Measurements from ENCODE around the gene TSACC.

TSACC gene

DNA sequence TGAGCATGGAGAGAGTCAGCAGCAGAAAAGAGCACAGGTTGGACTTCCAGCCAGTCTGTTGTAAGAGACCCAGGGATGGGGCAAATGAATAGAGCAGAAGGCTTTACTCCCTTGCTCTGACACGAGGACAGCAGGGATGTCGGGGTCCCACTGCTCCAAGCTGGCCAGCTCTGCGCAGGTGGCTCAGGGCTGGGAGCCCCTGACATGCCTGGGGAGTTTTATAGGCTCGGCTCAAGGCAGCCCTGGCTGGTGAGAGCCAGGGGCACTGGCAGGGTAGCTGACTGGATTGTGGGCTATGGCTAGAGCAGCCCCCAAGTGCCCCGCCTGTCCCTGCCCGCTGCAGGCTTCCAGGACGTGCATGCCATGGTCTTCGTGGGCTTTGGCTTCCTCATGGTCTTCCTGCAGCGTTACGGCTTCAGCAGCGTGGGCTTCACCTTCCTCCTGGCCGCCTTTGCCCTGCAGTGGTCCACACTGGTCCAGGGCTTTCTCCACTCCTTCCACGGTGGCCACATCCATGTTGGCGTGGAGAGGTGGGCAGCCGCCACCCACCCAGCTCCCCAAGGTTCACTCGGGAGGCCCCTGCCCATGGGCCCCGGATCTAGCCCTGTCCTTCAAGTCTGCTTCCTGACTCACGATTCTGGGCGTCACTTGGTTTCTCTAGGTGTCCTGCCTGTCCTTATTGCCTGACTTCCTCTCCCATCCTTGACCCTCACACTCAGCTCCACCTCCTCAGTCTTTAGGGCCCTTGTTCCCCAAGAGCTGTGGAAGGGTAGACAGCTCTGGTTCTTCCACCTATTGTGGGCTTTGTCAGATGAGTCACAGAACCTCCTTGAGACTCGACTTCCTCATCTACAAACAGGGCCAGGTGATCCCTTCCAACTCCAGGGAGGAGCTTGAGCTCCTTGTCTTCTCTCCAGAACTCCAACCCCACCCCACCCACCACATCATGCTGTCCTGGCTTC is 38.9 kb downstream of the TSACC start:
- DNase-seq: no peak

DNA sequence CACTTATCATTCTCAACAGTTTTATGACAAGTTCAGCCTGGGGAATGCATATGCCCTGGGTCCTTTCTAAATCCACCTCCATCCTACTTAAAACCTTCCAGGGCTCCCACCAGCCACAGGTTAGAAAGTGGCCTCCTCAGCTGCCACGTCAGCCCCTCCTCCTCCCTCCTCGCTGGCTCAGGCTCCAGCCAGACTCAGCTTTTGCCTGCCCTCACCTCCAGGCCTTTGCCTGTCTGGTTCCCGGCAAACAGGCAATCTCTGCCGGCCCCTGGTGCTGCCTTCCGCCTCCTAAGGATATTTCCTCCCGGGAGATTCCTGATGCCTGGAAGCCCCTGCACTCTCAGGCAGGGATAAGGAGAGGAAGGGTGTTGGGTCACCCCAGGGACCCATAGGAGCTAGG is 40.2 kb downstream of the TSACC start:
- no peak for DNase-seq

DNA sequence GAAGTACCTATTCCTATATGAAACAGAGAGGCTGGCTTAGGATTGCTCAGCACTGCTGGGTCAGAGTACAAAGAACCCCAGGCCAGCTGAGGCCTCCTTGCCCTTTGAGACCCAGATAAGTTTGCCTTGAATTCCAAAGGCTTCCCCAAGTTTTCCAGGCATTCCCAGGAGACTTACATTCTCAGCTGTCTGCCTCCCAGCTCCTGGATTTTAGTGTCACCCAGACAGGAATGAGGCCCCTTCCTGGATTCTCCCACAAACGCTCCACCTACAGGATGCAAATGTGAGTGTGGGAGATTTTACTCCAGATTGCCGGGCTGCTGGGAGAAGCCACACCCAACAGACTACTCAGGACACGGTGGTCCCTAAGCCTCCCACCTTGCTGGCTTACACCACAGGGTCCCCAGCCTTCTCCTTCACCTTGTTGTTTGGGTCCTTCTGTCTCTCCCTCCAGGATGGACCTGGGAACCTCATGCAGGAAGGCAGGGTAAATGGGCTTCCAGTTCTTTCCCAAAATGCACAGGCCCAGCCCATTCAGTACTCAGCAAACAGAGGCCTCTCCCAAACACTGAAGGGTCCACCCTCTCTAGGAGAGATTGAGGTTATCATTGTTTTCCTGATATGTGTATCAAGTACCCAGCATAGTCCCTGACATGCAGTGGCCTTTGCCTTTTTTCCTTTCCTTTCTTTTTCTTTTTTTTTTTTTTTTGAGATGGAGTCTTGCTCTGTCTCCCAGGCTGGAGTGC is 41.3 kb downstream of the TSACC start:
- no peak for DNase-seq

GRCh38 chr1:156382561-156382960 is 44.2 kb downstream of the TSACC start:
- no peak for DNase-seq

DNA sequence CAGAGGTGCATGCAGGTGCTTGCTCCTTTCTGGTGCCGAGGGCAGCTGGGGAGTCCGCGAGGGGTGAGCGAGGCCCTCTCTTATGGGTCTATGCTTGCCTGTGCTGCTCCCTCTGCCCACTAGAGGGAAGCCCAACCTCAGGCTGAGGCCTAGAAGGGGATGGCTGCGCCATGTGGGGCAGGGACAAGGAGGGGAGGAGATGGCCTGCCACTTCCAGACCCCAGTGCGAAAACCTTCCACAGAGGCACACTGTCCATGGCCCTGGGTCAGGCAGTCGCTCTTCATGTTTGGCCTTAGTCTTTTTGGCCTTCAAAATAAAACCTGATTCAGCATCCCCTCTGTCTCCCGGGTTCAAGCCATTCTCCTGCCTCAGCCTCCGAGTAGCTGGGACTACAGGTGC is 44.7 kb downstream of the TSACC start:
- peak; percentile 71 for DNase-seq

- no peak for DNase-seq
These were observed 45.7 kb downstream of the TSACC start for GRCh38 chr1:156384007-156384406.

DNA sequence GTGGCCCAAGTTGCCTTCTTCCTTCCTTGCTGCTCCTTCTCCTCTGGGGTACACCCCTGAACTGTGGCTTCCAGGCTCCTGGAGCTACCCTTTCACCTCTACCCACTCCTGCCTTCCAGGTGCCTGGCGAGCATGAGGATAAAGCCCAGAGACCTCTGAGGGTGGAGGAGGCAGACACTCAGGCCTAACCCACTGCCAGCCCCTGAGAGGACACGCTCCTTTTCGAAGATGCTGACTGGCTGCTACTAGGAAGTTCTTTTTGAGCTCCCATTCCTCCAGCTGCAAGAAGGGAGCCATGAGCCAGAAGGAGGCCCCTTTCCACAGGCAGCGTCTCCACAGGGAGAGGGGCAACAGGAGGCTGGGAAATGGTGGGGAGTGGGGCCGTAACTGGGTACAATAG is 46.3 kb downstream of the TSACC start:
- DNase-seq: no peak

GRCh38 chr1:156385534-156386031 is 47.3 kb downstream of the TSACC start:
- DNase-seq: peak; percentile 77

GRCh38 chr1:156386134-156386901 is 48.0 kb downstream of the TSACC start:
- DNase-seq: no peak

DNA sequence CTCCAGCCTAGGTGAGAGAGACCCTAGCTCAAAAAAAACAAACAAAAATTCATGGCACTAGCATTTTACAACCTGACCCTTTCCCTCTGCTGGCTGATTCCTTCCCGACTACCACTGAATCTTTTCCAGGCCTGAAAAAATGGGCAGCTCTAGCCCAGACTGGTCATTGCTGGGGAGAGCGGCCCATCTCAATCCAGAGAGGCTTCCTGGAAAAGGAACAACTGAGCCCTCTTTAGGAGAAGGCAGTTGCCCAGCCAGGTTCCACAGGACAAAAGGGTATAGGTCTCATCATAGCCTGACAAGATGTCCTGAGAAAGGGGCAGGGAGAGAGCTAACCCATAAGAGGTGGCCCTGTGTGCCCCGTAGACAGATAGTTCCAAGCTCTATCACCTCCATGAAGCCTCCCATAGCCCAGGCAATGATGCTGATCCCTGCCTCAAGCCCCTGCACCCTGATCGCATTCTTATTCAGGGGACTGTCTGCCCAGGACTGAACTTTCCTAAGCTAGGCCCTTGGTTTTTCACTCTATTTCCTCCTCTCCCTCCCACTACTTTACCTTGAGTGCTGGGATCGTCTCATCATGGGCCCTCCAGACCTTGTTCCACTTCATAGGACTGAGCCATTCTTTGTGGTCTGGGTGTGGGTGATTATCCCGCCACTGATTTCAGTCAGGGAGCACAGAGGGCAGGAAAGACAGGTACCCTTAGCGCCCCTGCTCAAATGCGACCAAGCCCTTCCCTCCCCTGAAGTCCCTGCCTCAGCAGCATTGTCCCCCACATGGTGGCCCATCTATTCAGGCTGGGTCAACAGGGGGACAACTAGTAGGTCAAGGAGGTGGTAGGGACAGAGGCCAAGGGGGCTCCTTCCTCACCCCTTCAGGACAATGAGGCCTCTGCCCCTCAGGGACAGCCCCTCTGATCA is 48.9 kb downstream of the TSACC start:
- no peak for DNase-seq

- no peak for DNase-seq
These were observed 49.5 kb downstream of the TSACC start for GRCh38 chr1:156387870-156388173.

DNA sequence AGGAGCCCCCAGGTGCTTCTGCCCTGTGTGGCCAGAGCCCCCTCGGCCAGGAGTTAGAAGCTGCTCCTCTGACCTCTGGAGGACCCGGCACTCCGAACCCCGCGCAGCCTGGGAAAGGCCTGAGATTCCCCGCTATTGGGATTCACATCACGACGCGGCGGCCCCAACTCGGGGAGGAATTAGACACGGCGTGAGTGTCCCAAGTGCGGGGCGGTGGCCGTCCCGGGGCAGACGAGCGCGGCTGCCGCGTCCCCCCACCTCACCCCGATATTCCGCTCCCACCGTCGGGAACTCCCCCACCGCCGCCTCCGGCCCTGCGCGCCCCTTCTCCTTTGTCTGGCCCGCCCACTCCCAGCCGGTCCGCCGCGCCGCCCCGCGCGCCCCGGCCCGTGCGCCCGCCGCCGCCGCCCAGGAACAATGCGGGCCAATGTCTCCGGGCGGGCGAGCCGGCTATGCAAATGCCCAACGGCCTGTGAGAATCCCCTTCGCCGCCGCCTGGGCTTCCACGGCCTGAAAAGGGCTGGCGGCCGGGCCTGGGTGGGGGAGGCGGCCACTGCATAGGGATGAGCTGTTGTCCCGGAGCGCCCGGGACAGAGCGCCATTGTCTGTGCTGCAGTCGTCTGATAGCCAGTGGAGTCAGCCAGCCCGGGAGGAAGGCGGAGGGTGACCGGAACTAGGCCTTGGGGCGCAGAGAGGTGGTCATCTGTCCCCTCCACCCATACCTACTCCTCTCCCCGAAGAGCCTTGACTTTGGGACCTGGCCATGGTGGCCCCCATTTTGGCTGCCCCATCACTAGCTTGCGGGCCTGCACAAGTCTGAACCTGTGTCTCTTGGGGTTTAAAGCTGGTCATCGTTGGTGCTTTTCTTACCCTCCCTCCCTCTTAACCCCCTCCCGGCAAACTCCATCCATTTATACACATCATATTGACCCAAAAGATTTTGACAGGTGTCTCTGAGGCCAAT is 50.1 kb downstream of the TSACC start:
- DNase-seq: no peak

- no peak for DNase-seq
These were observed 51.0 kb downstream of the TSACC start for GRCh38 chr1:156389311-156389710.

DNA sequence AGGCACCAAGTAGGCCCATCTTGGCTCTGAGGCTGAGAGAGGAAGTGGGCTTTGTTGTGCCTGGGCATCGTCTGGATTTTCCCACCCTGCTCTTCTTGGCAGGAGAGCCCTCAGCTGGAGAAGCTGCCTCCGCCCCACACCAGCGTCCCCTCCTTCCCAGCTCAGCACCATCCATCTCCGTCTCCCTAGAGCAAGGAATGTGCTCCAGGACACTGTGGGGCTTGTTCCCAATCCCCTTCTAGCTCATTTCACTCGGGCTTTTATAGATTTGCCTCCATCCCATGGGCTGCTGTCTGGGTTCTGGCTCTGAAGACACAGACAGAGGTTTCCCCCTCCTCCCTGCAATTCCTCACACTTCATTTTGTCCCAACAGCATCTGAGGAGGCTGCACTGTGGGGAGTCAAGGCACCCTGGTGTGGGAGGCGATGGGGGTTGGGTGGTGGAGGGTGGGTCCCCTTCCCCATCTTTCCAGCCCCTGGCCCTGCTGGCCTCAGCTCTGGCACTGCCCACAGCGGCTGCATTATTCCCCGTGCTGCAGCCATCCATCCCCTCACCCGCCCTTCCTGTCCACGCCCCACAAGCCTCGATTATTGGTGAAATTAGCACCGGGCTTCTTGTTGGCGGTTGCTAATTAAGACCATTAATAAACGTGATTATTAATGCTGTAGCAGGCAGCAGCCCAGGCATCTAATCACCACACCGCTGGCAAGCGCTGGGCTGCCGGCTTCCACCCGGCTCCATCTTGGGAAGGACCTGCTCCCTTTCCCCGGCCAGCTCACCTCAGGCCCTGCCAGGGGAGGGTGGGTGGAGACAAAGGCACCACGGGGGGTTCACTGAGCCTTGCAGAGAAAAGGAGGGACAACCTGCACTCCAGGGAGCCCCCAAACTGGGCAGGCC is 52.4 kb downstream of the TSACC start:
- no peak for DNase-seq

DNA sequence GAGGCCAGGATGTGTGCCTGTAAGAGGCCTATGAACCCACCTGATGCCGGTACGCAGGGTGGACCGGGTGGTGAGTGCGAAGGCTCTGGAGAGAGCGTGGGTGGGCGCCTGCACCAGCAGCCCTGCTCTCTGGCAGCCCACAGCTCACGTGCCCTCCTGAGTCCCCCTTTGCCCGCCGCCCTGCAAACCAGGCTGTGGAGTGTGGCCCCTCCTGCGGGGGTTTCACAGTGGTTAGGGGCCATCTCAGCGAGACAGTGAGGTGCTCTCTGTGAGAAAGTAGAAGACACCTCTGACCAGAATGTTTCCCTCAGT is 53.0 kb downstream of the TSACC start:
- no peak for DNase-seq

DNA sequence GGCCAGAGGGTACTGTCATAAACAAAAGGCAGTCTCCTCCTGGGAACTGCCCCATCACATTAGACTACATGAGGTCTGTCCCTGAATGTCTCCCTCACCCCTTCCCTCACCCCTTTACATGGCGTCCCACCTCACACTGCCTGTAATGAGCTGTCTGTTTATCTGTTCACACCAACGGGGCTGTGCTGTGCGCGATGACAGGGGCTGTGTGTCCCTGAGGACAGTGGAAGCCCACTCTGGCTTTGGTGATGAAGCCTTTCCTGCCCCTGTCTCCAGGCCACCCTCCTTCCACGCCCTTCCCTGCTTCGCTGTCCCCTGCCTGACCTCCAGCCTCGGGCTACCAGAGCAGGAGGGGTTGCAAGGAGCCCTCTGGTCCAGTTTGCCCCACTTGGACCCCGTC is 53.4 kb downstream of the TSACC start:
- no peak for DNase-seq

GRCh38 chr1:156392452-156392853 is 54.1 kb downstream of the TSACC start:
- DNase-seq: no peak

- DNase-seq: no peak
These were observed 54.8 kb downstream of the TSACC start for GRCh38 chr1:156393095-156393494.

- no peak for DNase-seq
These were observed 55.8 kb downstream of the TSACC start for GRCh38 chr1:156394082-156394481.

- DNase-seq: no peak
These were observed 56.6 kb downstream of the TSACC start for GRCh38 chr1:156394835-156395461.

Data from activated CD4-positive, alpha-beta T cell treated with anti-CD3 and anti-CD28 coated beads, Interleukin-10, Interleukin-2, amounts not matched to agents 100 ng/mL and 50 ng/mL, durations not matched to agents 16 hours and 8 hours (primary cell).